HCT116 (cell line): ENCODE results near the gene OCRL. TPM values are rescaled to one million over a fixed set of nuclear protein-coding genes. Genes with fewer than 3 reads are reported as not detected.

Experiments used
- ATAC-seq: fragments of 200-7000 bp; cut with Tn5 transposase; 2 replicates; pipeline ENCODE4 v1.9.1; 2020; ENCODE audit warnings: mild to moderate bottlenecking, moderate library complexity
- BruUV-seq: library from RNA; stranded (reverse); fragments of 400-500 nt; replicated peaks from 2 replicates; lab custom pipeline; 2021; lab: Mats Ljungman, UMichigan
- CTCF ChIA-PET: fragments of 300-600 bp; sonication (Branson Sonifier 250); formaldehyde crosslinking; loops from one replicate; lab custom pipeline; 2021; ENCODE audit warnings: antibody characterized with exemption; lab: Charles Lee
- POLR2A ChIA-PET: fragments of 300-600, 350-600 bp; sonication (Branson Sonifier 250); formaldehyde crosslinking; loops from one replicate; lab custom pipeline; 2021; ENCODE audit warnings: antibody characterized with exemption; lab: Charles Lee
- RAD21 ChIA-PET, 2 experiments: fragments of 300-600 bp; sonication (Branson Sonifier 250); formaldehyde crosslinking; loops; one replicate each; lab custom pipeline; 2023; ENCODE audit warnings: low total read pairs in 2 of 2; ENCODE audit not compliant: uncharacterized antibody in 2 of 2, unreplicated experiment in 2 of 2, low non-redundant PET in 1 of 2; lab: Charles Lee
- DNase-seq: peaks from one replicate; pipeline ENCODE4 v3.0.0-alpha.2; 2010; ENCODE audit warnings: low read depth, low spot score
- H2AFZ ChIP-seq: fragments of 200-600 bp; shearing (Covaris generic), sonication (generic); 2 replicates; pipeline ENCODE4 v1.6.1; 2017; ENCODE audit warnings: low read depth, mixed run types, mixed read lengths, antibody characterized with exemption, low read length; ENCODE audit not compliant: poor library complexity, severe bottlenecking
- H3K27ac ChIP-seq: 2 replicates; pipeline ENCODE4 v1.5.1; 2012; ENCODE audit warnings: low read depth, low read length
- H3K27me3 ChIP-seq: fragments of 200-600 bp; sonication (generic); 2 replicates; pipeline ENCODE4 v1.6.1; 2016; ENCODE audit warnings: mixed run types, low read length, mixed read lengths; ENCODE audit not compliant: insufficient read depth
- H3K36me3 ChIP-seq, 2 experiments: fragments of 200-500 bp in 1 of 2; fragments of 200-600 bp in 1 of 2; sonication (Bioruptor generic) in 1 of 2; sonication (generic) in 1 of 2; 2 replicates each; pipeline versions ENCODE4 v1.5.1 to v1.6.1; 2014 to 2016; ENCODE audit warnings: low read length in 2 of 2, inconsistent platforms in 1 of 2, mixed read lengths in 1 of 2, mixed run types in 1 of 2; ENCODE audit not compliant: insufficient read depth in 2 of 2, control insufficient read depth in 1 of 2
- H3K4me1 ChIP-seq, 2 experiments: fragments of 200-600 bp in 1 of 2; sonication (generic) in 1 of 2; 2 replicates each; pipeline versions ENCODE4 v1.5.1 to v1.6.1; 2012 to 2017; ENCODE audit warnings: low read length in 2 of 2, inconsistent platforms in 1 of 2, mild to moderate bottlenecking in 1 of 2, mixed read lengths in 1 of 2, mixed run types in 1 of 2, moderate library complexity in 1 of 2; ENCODE audit not compliant: insufficient read depth in 2 of 2, control insufficient read depth in 1 of 2
- H3K4me2 ChIP-seq: fragments of 200-600 bp; sonication (generic); 2 replicates; pipeline ENCODE4 v1.6.1; 2017; ENCODE audit warnings: mixed run types, low read length, mixed read lengths
- H3K4me3 ChIP-seq, 2 experiments: fragments of 200-600 bp in 1 of 2; sonication (generic) in 1 of 2; replicated peaks in 1 of 2; 2 replicates each; pipeline ENCODE4 v1.5.1; 2011 to 2016; ENCODE audit warnings: low read length in 2 of 2, control low read depth in 1 of 2, low read depth in 1 of 2, mild to moderate bottlenecking in 1 of 2, mixed read lengths in 1 of 2, mixed run types in 1 of 2
- H3K79me2 ChIP-seq: fragments of 200-600 bp; sonication (generic); 2 replicates; pipeline ENCODE4 v1.6.1; 2017; ENCODE audit warnings: mild to moderate bottlenecking, mixed run types, low read length, moderate library complexity, mixed read lengths; ENCODE audit not compliant: insufficient read depth
- H3K9ac ChIP-seq: fragments of 200-600 bp; sonication (generic); 2 replicates; pipeline ENCODE4 v1.6.1; 2016; ENCODE audit warnings: low read length, mixed read lengths
- H3K9me2 ChIP-seq: fragments of 200-600 bp; sonication (generic), shearing (Covaris generic); 2 replicates; pipeline ENCODE4 v1.6.1; 2017; ENCODE audit warnings: mixed run types, mild to moderate bottlenecking, moderate library complexity; ENCODE audit not compliant: insufficient read depth
- H3K9me3 ChIP-seq, 2 experiments: fragments of 200-500 bp in 1 of 2; fragments of 200-600 bp in 1 of 2; sonication (Bioruptor generic) in 1 of 2; sonication (generic) in 1 of 2; 2 replicates each; pipeline ENCODE4 v1.6.1; 2014 to 2017; ENCODE audit warnings: low read length in 2 of 2, mixed read lengths in 2 of 2, inconsistent platforms in 1 of 2, low read depth in 1 of 2, mild to moderate bottlenecking in 1 of 2, mixed run types in 1 of 2, moderate library complexity in 1 of 2; ENCODE audit not compliant: control insufficient read depth in 1 of 2, insufficient read depth in 1 of 2
- H4K20me1 ChIP-seq: fragments of 200-600 bp; sonication (generic), shearing (Covaris generic); 2 replicates; pipeline ENCODE4 v1.6.1; 2017; ENCODE audit warnings: mixed run types, mild to moderate bottlenecking, moderate library complexity; ENCODE audit not compliant: insufficient read depth
- CBX3 ChIP-seq: IDR thresholded peaks from 2 replicates; pipeline ENCODE4 v1.6.1; 2012; ENCODE audit warnings: low read depth
- EGR1 ChIP-seq: IDR thresholded peaks from 2 replicates; pipeline ENCODE4 v1.6.1; 2012; ENCODE audit warnings: low read depth
- ELF1 ChIP-seq: IDR thresholded peaks from 2 replicates; pipeline ENCODE4 v1.6.1; 2012; ENCODE audit warnings: low read depth, borderline replicate concordance
- EZH2 ChIP-seq: fragments of 200-600 bp; sonication (generic); IDR thresholded peaks from 2 replicates; pipeline ENCODE4 v1.6.1; 2017; ENCODE audit warnings: antibody characterized with exemption, mixed run types
- EZH2phosphoT487 ChIP-seq: fragments of 200-600 bp; IDR thresholded peaks from 2 replicates; pipeline ENCODE4 v1.6.1; 2018; ENCODE audit warnings: antibody characterized with exemption, borderline replicate concordance
- FOSL1 ChIP-seq: IDR thresholded peaks from 2 replicates; pipeline ENCODE4 v1.6.1; 2012; ENCODE audit warnings: low read depth
- JUND ChIP-seq: IDR thresholded peaks from 2 replicates; pipeline ENCODE4 v1.6.1; 2012
- POLR2A ChIP-seq: IDR thresholded peaks from 2 replicates; pipeline ENCODE4 v1.7.0; 2011; ENCODE audit warnings: borderline replicate concordance; ENCODE audit not compliant: insufficient read depth, insufficient read length; ENCODE audit errors: extremely low read depth
- POLR2AphosphoS5 ChIP-seq: IDR thresholded peaks from 2 replicates; pipeline ENCODE4 v1.6.1; 2011; ENCODE audit warnings: mild to moderate bottlenecking, low read depth, low read length, moderate library complexity
- RAD21 ChIP-seq: IDR thresholded peaks from 2 replicates; pipeline ENCODE4 v1.6.1; 2012; ENCODE audit warnings: low read depth, mild to moderate bottlenecking
- SP1 ChIP-seq: IDR thresholded peaks from 2 replicates; pipeline ENCODE4 v1.6.1; 2012; ENCODE audit warnings: low read depth
- SRF ChIP-seq: IDR thresholded peaks from 2 replicates; pipeline ENCODE4 v1.6.1; 2012; ENCODE audit warnings: low read depth
- TCF7L2 ChIP-seq: IDR thresholded peaks from 2 replicates; pipeline ENCODE4 v1.7.0; 2011; ENCODE audit warnings: borderline replicate concordance, inconsistent platforms; ENCODE audit not compliant: insufficient read depth, insufficient read length; ENCODE audit errors: extremely low read depth
- YY1 ChIP-seq: IDR thresholded peaks from 2 replicates; pipeline ENCODE4 v1.6.1; 2011; ENCODE audit warnings: low read length, low read depth, moderate library complexity, mild to moderate bottlenecking; ENCODE audit not compliant: insufficient replicate concordance; ENCODE audit errors: extremely low read depth
- ZFX ChIP-seq: fragments of 450-650 bp; IDR thresholded peaks from 2 replicates; pipeline ENCODE4 v1.6.1; 2017
- ZNF274 ChIP-seq: fragments of 200-500 bp; sonication (Bioruptor generic); IDR thresholded peaks from 2 replicates; pipeline ENCODE4 v1.6.1; 2014; ENCODE audit warnings: mild to moderate bottlenecking, low read depth, low read length, inconsistent platforms
- intact Hi-C: fragments of 100-400 bp; cut with micrococcal nuclease; formaldehyde crosslinking; loops from 2 replicates; pipeline ENCODE4 v1.10.0; 2022
- total RNA-seq: library from RNA; stranded (reverse); gene quantifications from one replicate; pipeline ENCODE4 v1.2.1, GENCODE V29; 2021; ENCODE audit not compliant: unreplicated experiment
- TF ChIP-seq, protein P1 (sequence below): IDR thresholded peaks from 2 replicates; pipeline ENCODE4 v1.6.1; 2012
- TF ChIP-seq, protein P2 (sequence below), 3 experiments: fragments of 200-600 bp in 1 of 3; sonication (generic) in 1 of 3; IDR thresholded peaks in 2 of 3; conservative IDR thresholded peaks in 1 of 3; 2 replicates each; pipeline ENCODE4 v1.5.1; 2012 to 2017; ENCODE audit warnings: low read depth in 2 of 3, low read length in 2 of 3, antibody characterized with exemption in 1 of 3, borderline replicate concordance in 1 of 3, control low read depth in 1 of 3, mild to moderate bottlenecking in 1 of 3, mixed read lengths in 1 of 3, mixed run types in 1 of 3, moderate library complexity in 1 of 3; ENCODE audit not compliant: insufficient read depth in 1 of 3
- TF ChIP-seq, protein P3 (sequence below): IDR thresholded peaks from 2 replicates; pipeline ENCODE4 v1.6.1; 2012

OCRL gene
- total RNA-seq, 1 experiment from 2014 or later = 19.8 TPM

DNA sequence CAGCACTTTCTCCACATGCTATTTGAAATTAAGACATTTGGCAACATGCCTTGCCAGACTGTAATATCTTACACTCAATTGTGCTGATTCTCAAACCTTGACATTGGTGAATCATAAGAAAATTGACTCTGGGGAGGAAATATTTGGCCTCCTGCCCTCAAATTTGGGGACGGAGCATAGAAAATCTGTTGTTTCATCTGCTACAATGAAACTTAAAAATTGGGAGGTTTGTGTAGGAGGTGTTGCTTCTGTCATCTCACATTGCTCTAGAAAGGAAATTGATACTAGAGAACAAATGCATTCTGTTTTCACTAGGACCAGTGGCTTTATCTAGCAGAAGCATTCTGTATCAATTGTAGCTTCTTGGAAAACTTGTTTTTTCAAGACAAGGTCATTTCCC is 5.3 kb downstream of the OCRL start:
- no peaks in the 10 kb centered on the region for H3K9me2 ChIP-seq
- no peak overlapping the region for H3K27ac ChIP-seq
- no peak for ATAC-seq
- no peaks in the 10 kb centered on the region for H3K27me3 ChIP-seq
- intact Hi-C loops = no loop called here
- no peaks in the 10 kb centered on the region for H3K9me3 ChIP-seq
- H3K9ac ChIP-seq = no peak overlapping the region
- H3K36me3 ChIP-seq = peaks cover 0 to 2% of the 10 kb centered on the region in 2 experiments; a peak in 1 of 4 replicates
- CTCF ChIA-PET = no interaction called here
- RAD21 ChIA-PET = no interaction called here
- no peaks in the 10 kb centered on the region for H3K79me2 ChIP-seq
- BruUV-seq = no TSS peak
- no peak overlapping the region for H3K4me3 ChIP-seq
- peaks cover 0 to 7% of the 10 kb centered on the region in 2 experiments; a peak in 1 of 4 replicates for H3K4me1 ChIP-seq
- POLR2A ChIA-PET = no interaction called here
- no peak for DNase-seq
- TF ChIP-seq CBX3 (no peak), JUND (no peak), FOSL1 (no peak), EGR1 (no peak), SRF (no peak), TCF7L2 (no peak), EZH2 (no peak), SP1 (no peak)
- TF ChIP-seq, protein P1, sequence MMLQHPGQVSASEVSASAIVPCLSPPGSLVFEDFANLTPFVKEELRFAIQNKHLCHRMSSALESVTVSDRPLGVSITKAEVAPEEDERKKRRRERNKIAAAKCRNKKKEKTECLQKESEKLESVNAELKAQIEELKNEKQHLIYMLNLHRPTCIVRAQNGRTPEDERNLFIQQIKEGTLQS = no peak
- no peak overlapping the region for H2AFZ ChIP-seq
- H3K4me2 ChIP-seq = no peak overlapping the region
- no peaks in the 10 kb centered on the region; the same call in 1 of the 2 replicates for H4K20me1 ChIP-seq

DNA sequence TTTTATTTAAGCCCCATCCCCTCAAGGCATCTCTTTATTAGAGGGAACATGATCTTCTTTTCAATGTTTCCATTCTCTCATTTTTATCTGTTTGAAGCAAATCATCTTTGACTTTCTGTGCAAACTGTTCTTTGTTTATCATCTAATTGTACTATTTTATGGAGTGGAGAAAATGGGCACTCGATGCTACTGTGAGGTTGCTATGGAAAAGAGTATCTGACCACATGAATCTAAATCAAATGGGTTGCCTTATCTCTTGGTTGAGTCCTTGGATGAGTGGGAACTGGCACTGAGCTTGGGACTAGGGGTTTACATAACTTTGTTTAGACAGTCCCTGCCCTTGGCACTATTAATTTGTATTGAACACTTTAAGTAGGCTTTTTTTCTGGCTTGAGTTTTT is 9.1 kb downstream of the OCRL start:
- no peak overlapping the region for H3K4me3 ChIP-seq
- H3K9me3 ChIP-seq = no peaks in the 10 kb centered on the region
- CTCF ChIA-PET = no interaction called here
- BruUV-seq = no TSS peak
- H3K9me2 ChIP-seq = no peaks in the 10 kb centered on the region
- H3K27ac ChIP-seq = no peak overlapping the region
- intact Hi-C loops = no loop called here
- ATAC-seq = no peak
- no peaks in the 10 kb centered on the region; the same call in 1 of the 2 replicates for H4K20me1 ChIP-seq
- no peaks in the 10 kb centered on the region for H3K27me3 ChIP-seq
- no peak overlapping the region for H3K9ac ChIP-seq
- RAD21 ChIA-PET = no interaction called here
- H3K36me3 ChIP-seq = peaks cover 0 to 2% of the 10 kb centered on the region in 2 experiments; a peak in 1 of 4 replicates
- no peak overlapping the region for H3K4me2 ChIP-seq
- H3K4me1 ChIP-seq = no peaks in the 10 kb centered on the region
- no peak for DNase-seq
- POLR2A ChIA-PET = no interaction called here
- H3K79me2 ChIP-seq = no peaks in the 10 kb centered on the region
- no peak overlapping the region for H2AFZ ChIP-seq
- TF ChIP-seq ZNF274 = no peak
- TF ChIP-seq FOSL1 = no peak
- TF ChIP-seq EZH2phosphoT487 = no peak
- TF ChIP-seq, protein P1 = no peak
- no peak for TF ChIP-seq RAD21
- TF ChIP-seq ELF1 = no peak
- no peak for TF ChIP-seq EGR1
- TF ChIP-seq, protein P2, sequence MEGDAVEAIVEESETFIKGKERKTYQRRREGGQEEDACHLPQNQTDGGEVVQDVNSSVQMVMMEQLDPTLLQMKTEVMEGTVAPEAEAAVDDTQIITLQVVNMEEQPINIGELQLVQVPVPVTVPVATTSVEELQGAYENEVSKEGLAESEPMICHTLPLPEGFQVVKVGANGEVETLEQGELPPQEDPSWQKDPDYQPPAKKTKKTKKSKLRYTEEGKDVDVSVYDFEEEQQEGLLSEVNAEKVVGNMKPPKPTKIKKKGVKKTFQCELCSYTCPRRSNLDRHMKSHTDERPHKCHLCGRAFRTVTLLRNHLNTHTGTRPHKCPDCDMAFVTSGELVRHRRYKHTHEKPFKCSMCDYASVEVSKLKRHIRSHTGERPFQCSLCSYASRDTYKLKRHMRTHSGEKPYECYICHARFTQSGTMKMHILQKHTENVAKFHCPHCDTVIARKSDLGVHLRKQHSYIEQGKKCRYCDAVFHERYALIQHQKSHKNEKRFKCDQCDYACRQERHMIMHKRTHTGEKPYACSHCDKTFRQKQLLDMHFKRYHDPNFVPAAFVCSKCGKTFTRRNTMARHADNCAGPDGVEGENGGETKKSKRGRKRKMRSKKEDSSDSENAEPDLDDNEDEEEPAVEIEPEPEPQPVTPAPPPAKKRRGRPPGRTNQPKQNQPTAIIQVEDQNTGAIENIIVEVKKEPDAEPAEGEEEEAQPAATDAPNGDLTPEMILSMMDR (IDR thresholded peaks at IDR 0.05 in 2 of 3, conservative IDR thresholded peaks at IDR 0.05 in 1 of 3; ENCODE audit: borderline replicate concordance in 1 of 3, insufficient read depth in 1 of 3, low read depth in 2 of 3, low read length in 2 of 3) = no peak
- TF ChIP-seq SRF = no peak
- TF ChIP-seq POLR2A = no peak
- TF ChIP-seq POLR2AphosphoS5 = no peak
- TF ChIP-seq, protein P3, sequence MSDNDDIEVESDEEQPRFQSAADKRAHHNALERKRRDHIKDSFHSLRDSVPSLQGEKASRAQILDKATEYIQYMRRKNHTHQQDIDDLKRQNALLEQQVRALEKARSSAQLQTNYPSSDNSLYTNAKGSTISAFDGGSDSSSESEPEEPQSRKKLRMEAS = no peak
- no peak for TF ChIP-seq YY1
- TF ChIP-seq ZFX = no peak
